DMS53 (cell line): ENCODE measurements around the gene ABCB9.
A peak's percentile ranks its signal among the peaks of the same experiment; 100 is the strongest.
"Not testable (repeated sequence)": the region's sequence is repeated elsewhere in the genome, so short reads cannot be mapped to it uniquely, and the experiment has no call there.

ENCODE experiments used
- DNase-seq: peaks from one replicate; lab custom pipeline; 2025; lab: John Stamatoyannopoulos, UW

Gene ABCB9

DNA sequence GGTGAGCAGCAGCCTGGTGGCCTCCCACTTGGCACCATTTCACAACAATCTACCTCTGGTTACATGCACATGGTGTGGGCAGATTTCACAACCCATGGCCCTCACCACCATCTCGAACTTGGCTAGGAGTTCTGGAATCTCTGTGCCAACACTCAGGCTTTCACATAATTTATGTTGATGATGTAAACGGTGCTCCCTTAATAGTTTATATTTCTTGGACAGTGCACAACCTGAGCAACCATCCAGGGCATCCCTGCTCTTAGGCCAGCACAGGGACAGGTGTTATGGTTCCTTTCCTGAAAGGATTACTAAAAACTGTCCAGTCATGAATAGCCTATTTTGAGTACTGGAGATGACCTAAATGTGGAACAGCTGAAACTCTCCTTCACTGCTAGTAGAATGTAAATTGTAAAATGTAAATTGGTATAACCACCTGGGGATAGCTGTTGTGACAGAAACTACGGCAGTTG lies 28.6 kb downstream of the ABCB9 start:
- DNase-seq: no peak

DNA sequence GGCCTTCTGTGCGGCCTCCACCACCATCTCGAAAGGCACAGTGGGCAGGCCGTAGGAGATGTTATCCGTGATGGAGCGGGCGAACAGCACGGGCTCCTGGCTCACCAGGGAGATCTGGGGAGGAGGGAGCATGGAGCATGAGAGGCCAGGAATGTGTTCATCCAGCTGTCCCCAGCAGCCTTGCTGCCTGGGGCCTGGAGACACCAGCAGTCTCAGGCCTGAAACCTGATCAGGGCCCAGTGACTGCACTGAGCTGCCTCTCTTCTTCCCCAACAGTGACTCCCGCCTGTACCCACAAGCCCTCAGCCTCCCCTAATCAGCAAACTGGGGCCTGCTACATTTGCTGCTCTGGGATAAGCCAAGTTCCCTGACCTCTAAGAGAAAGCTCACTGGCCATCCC lies 30.9 kb downstream of the ABCB9 start:
- no peak for DNase-seq

DNA sequence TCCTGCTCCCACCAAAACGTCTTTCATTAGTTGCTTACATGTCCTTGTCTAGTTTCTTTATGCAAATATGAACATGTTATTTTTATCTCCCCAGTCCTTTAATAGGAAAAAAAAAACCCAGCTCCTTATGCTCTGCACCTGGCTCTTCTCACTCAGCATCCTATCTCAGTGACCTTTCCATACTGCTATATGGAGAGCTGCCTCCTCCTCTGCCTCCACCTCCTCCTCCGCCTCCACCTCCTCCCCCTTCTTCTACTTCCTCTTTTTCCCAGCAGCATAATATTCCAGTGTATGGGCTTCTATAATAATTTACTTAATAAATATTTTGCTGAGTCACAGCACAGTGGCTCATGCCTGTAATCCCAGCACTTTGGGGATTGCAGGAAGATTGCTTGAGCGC lies 31.5 kb downstream of the ABCB9 start:
- DNase-seq: no peak

DNA sequence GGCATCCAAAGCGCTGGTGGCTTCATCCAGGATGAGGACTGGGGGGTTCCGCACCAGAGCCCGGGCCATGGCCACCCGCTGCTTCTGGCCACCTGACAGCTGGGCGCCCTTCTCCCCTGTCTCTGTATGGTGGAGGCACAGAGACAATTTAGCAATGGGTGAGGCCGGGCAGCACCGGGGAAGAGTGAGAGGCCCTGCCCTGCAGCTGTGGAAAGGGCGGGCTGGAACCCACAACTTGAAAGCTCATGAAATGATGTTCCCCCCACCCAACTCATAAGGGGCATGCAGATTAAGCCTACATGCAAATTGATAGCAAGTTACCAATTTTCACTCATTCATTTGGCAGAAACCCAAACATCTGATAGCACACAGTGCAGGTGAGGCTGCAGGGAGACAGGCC lies 34.1 kb downstream of the ABCB9 start:
- no peak for DNase-seq

DNA sequence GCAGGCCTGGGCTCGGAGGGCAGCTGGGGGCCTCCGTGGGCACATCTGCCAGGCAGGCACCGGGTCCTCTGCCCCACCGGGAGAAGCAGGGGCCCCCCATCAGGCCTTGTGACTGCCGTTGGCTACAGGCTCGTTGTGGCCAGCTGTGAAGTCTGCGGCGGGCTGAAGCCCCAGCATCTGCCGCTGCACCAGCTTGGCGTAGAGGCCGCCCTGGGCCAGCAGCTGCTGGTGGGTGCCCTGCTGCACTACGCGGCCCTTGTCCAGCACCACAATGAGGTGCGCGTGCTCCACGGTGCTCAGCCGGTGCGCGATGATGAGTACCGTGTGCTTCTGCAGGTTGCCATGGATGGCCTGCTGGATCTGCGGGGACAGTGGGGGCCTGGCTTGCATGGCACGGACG lies 36.5 kb downstream of the ABCB9 start:
- no peak for DNase-seq

DNA sequence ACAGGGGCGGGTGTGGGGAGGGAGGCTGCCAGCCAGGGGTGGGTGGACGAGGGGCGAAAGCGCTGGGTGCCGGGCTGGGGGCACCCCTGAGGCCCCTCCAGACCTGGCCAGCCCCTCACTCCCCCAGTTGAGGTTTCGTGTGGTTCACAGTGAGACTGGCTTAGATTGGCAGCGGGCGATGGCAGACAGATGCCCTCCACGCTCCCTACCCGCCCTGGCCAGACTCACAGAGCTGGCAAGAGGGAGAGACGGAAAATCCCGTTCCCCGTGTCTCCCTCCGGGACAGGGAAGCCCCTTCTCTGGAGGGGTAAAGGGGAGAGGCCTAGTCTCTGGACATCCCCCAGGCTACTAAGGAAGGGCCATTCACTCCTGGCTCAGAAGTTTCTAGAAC lies 37.1 kb downstream of the ABCB9 start:
- no peak for DNase-seq

DNA sequence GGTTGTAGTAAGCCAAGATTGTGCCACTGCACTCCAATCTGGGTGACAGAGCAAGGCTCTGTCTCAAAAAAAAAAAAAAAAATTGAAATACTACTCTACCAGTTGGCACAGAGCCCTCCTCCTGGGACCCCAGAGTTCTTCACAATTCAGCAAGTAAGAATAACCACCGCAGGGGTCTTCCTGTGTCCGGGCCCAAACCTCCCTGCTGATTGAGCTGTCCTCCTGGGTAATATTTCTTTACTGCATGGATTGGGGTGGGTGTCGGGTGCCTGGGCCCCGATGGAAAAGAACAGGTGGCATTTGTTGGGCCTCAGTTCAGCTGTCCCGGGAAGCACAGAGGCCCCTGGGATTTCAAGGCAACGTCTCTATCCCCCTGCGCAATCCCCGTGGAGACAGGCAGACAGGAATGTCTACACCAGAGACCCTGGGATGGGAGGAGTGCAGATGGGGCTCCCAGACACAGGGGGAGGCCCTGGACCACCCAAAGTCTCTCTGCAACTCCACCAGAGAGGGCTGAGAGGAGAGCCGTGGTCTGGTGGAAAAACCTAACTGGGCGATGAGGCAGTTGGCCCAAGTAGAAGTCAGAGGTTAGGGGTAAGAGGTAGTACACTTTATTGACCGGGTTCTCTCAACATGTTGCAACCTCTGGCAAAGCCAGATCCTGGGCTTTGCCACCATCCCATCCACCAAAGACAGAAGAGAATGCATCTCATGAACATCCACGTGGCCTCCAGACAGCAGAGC lies 37.7 kb downstream of the ABCB9 start:
- no peak for DNase-seq

DNA sequence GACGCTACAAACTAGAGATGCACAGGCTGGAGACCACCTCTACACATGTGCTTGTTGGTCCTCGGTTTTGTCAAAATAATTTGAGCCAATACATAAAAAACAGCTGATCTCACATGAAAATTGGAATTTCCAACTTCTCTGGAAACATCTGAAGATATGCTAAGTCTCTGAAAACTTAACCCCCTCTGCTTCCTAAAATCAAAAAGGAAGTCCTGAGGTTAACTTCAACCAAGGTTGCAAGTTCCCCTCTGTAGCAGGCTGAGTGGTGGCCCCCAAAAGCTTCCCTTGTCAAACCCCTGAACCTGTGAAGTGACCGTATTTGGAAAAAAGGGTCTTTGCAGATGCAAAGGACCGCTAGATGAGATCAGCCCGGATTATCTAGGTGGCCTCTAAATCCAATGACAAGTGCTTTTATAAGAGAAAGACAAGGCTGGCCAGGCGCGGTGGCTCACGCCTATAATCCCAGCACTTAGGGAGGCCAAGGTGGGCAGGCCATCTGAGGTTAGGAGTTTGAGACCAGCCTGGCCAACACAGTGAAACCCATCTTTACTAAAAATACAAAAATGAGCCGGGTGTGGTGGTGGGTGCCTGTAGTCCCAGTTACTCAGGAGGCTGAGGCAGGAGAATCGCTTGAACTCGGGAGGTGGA lies 38.4 kb downstream of the ABCB9 start:
- DNase-seq: no peak

DNA sequence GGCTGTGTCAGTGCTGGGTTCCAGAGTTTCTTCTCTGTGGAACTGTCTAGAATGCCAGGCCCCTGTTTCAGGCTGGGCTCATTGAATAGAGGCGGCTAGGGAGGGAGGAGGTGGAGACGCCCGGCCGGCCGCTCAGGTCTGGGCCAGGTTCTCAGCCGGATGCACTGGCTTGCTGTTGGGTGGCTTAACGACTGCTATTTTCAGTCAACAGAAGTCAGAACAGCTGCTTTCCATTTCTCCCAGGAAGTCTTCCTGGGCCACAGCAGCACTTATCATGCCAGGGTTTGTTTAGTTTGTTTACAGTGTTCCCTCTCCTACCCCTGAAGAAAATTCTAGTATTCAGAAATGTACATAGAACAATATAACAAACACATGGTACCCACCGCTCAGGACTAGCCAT lies 44.3 kb downstream of the ABCB9 start:
- peak; percentile 72 for DNase-seq

DNA sequence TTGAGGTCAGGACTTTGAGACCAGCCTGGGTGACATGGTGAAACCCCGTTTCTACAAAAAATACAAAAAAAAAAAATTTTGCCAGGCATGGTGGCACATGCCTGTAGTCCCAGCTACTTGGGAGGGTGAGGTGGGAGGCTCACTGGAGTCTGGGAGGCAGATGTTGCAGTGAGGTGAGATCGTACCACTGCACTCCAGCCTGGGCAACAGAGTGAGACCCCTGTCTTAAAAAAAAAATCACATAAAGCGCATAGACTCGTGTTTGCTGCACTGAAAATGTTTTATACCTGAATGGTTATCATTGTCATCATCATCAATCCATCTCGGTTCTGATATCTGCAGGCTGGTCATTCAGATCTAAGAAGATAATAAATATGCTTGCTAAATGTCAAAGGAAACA lies 45.6 kb downstream of the ABCB9 start:
- DNase-seq: no peak

DNA sequence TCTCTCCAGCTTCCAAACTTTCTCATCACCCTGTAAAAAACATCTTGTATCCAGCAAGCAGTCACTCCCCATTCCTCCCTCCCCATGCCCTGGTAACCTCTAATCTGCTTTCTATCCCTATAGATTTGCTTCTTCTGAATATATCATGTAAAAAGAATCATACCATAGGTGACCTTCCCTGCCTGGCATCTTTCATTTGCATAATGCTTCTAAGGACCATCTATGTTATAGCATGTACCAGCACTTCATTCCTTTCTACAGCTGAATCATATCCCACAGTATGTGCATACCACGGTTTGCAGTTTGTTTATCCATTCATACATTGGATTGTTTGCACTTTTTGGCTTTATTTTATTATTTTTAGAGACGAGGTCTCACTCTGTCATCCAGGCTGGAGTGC lies 47.4 kb downstream of the ABCB9 start:
- DNase-seq: no peak

DNA sequence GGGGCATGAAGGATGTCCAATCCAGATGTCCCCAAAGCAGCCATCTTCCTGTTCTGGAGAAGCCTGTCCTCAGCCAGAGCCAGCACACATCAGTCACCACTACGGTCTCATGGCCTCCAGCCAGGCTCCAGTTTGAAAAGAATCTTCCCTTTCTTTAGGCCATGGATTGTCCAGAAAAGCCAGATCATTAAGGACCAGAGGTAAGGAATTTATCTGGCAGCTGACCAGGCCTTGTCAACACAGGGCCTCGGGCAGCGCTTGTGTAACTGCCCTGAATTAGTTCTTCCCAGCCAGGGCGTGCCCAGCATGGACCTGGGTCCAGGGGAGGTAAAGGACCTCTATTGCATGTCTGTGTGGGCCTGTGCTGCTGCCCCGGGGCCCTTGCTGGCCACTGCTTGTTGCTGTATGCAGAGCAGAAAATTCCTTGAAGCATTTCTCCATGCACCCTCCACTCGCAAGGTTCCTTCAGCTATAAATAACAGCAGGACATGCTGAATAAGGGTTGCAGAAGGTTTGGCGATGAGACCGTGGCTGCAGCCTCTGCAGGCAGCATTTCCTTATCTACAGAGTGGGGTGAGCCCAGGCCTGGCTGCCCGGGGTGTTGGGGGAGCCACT lies 48.6 kb downstream of the ABCB9 start:
- DNase-seq: no peak

DNA sequence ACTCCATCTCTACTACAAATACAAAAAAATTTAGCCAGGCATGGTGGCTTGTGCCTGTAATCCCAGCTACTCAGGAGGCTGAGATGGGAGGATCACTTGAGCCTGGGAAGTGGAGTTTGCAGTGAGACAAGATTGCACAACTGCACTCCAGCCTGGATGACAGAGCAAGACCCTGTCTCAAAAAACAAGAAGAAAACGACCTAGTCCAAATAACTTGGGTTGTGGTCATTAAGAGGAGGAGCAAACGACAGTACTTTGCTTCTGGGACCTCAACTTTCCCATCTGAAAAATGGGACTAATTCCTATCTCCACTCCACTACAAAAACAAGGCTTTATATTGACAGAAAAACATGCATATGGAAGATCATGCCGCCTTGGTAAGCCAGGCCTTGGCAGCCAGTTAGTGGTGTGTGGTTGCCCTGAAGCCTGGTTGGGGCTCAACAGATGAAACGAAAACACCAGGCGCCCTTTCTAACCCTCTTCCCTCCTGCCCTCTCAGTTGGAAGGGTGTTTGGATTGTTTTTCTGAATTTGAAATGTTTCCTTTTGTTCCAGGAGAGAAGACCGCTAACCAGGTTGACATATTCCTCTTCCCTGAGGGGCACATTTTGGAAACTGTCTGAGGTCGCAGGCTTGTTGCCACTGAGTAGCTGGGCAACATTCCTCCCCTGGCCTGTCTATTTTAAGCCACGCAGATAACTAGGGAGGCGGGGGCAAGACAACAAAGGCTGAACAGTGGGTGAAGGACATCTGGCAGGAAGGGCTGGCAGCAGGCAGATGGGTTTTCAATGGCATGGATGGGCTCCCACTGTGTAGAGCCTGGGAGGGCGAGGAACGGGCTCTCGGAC lies 56.6 kb downstream of the ABCB9 start:
- DNase-seq: peak; percentile 31

DNA sequence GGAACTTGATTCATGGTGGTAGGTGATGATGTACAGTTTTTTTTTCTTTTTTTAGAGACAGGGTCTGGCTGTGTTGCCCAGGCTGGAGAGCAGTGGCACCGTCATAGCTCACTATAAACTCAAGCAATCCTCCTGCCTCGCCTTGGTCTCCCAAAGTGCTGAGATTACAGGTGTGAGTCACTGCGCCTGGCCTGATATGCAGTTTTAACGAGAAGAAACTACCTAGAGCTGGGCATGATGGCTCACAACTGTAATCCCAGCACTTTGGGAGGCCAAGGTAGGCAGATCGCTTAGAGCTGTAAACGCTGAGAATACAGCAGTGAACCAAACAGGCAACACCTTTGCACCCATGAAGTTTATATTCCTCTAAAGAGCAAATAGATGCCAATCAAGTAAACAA lies 57.3 kb downstream of the ABCB9 start:
- no peak for DNase-seq

DNA sequence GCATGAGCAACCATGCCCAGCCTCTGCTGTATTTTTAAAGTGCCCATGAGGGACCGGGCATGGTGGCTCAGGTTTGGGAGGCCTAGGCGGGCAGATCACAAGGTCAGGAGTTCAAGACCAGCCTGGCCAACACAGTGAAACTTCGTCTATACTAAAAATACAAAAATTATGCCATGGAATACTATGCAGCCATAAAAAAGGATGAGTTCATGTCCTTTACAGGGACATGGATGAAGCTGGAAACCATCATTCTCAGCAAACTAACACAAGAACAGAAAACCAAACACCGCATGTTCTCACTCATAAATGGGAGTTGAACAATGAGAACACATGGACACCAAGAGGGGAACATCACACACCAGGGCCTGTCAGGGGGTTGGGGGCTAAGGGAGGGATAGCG lies 61.0 kb downstream of the ABCB9 start:
- not testable (repeated sequence) for DNase-seq

DNA sequence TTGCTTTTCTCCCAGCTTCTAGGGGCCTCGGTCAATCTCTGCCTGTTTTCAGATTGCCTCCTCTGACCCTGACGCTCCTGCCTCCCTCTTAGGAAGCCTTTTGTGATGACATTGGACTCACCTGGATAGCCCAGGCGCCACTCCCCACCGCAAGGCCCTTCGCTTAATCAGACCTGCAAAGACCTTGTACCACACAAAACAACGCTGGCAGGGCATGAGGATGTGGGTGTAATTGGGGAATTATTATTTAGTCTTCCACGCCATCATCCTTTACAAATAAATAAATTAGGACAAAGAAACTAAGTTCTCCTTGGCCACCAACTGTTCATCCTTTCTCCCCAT lies 62.6 kb downstream of the ABCB9 start:
- DNase-seq: no peak

DNA sequence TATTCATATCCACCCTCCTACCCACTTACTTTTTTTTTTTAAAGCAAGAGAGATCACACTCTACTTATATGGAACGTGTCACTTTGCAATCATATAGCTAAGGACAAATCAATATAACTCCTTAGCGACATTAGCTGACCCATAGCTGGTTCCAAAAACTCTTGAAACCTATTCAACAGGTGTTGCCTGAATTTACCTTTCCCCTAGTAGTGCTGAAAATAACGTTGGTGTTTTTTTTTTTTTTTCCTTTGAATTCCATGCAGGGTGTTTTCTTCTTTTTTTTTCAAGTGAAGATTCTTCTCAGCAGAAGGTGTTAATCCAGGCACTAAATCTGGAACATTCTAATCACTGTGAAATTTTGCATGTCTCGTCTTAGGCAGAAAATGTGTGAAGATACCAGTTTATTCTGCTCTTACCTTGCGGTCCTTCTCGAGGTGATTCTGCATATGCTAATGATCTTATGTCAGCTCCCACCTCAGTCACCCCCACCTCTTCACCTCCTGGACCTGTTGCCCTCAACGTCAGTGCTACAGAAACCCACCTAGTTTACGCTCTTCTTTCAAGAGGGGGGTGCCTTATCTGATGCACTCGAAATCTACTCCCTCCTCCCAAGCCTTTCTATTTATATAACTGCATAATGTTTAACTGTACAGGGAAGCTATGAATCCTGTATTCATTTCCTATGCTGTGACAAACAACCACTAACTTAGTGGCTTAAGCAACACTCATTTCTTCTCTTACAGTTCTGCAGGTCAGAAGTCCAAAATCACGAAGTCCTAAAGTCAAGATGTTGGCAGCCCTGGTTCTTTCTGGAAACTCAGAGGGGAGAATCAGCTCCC lies 63.2 kb downstream of the ABCB9 start:
- DNase-seq: no peak

DNA sequence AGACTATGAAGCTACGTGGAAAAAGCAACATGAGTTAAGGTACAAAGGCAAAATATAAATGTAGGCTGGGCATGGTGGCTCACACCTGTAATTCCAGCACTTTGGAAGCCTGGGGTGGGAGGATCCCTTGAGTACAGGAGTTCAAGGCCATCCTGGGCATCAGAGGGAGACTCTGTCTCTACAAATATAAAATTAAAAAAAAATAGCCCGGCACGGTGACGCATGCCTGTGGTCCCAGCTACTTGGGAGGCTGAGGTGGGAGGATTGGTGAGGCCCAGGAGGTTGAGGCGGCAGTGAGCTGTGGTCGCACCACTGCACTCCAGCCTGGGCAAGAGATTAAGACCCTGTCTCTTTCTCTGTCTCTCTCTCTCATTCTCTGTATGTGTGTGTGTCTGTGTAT lies 66.4 kb downstream of the ABCB9 start:
- no peak for DNase-seq

DNA sequence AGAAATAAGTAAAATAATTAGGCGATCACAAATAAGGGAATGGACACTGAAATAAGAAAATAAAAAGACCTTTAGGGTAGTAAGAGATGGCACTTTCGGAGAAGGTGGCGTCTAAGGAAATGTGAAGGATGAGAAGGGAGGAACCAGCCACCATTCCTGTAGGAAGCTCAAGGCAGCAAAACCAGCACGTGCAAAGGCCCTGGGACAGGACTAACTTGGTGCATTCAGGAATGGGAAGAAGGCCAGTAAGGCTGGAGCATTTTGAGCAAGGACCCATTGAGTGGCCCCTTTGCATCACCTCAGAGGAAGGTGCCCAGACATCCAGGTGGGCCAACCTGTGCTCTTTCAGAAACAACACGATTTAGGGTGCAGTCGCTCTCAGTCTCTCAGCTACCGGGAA lies 69.6 kb downstream of the ABCB9 start:
- no peak for DNase-seq

DNA sequence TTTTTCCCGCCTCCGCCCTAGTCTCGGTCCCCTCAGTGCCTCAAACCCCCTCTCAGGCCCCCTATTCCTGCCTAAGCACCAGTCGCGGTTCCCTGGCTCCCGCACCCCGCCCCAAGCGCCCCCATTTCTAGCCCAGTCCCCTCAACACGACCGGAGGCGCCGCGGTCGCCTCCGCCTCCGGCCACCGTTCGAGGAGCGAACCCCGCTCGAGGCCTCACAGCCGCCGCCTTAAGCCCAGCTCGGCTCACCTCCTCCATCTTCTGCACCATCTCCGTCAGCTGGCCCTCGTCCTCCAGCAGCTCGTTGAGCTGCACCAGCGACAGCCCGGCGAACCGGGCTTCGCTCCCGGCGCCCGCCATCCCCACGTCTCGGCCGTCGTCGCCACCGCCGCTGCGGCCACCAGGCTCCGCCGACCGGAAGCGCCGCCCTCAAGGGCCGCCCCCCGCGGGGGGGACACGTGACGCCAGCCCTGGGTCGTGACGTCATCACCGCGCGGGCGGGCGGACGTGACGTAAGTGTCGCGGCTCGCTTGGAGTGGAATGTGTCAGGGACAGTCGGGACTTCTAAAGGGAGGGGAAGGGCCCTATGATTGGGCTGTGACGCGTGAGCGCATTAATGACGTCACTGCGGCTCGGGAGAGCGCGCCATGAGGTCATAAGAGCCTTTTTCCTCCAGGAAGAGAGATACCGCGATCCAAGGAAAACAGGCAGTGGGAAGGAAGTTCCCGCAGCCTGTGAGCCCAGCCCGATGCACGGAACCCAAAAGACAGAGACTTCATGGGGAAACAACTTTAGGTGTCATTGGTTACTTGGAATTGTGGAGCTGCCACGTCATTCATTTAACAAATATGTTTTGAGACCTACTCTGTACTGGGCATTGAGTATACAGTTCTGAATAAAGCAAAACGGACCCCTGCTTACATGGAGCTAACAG lies 70.3 kb downstream of the ABCB9 start, which contains the start of gene VPS37B:
Gene VPS37B, minus strand, starts transcription at position 421 of the 933 bp plus-strand sequence. Its CDS starts 62 bp downstream, at position 359.
- peak; percentile 97 for DNase-seq
